ENCODE measurements around the gene ECHS1.

GRCh38 chr10:133347710-133348517 lies 25.2 kb downstream of the ECHS1 start:
- TF ChIP-seq, protein P1, sequence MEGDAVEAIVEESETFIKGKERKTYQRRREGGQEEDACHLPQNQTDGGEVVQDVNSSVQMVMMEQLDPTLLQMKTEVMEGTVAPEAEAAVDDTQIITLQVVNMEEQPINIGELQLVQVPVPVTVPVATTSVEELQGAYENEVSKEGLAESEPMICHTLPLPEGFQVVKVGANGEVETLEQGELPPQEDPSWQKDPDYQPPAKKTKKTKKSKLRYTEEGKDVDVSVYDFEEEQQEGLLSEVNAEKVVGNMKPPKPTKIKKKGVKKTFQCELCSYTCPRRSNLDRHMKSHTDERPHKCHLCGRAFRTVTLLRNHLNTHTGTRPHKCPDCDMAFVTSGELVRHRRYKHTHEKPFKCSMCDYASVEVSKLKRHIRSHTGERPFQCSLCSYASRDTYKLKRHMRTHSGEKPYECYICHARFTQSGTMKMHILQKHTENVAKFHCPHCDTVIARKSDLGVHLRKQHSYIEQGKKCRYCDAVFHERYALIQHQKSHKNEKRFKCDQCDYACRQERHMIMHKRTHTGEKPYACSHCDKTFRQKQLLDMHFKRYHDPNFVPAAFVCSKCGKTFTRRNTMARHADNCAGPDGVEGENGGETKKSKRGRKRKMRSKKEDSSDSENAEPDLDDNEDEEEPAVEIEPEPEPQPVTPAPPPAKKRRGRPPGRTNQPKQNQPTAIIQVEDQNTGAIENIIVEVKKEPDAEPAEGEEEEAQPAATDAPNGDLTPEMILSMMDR (IDR thresholded peaks at IDR 0.05 in 4 of 5, conservative IDR thresholded peaks at IDR 0.05 in 1 of 5) = no peak
- no peak for TF ChIP-seq POLR2A (IDR thresholded peaks at IDR 0.05)

Data from gastrocnemius medialis (tissue), 4 donors.